MM.1S (cell line): Measurements from ENCODE around the gene C17orf113.
A peak's percentile ranks its signal among the peaks of the same experiment; 100 is the strongest.

Experiments
- DNase-seq: peaks from one replicate; pipeline ENCODE4 v3.0.0-alpha.2; 2015
- H2AFZ ChIP-seq: fragments of 300-600 bp; sonication (generic); 2 replicates; pipeline ENCODE4 v1.6.0; 2016; ENCODE audit warnings: antibody characterized with exemption, low read length
- H3F3A ChIP-seq: fragments of 300-600 bp; sonication (generic); 2 replicates; pipeline ENCODE4 v1.6.1; 2016; ENCODE audit warnings: mild to moderate bottlenecking, antibody characterized with exemption, low read length, moderate library complexity, mixed read lengths; ENCODE audit not compliant: insufficient read depth
- H3K27ac ChIP-seq: fragments of 300-600 bp; sonication (generic); 2 replicates; pipeline ENCODE4 v1.5.1; 2016; ENCODE audit warnings: mild to moderate bottlenecking, low read length
- H3K27me3 ChIP-seq: fragments of 300-600 bp; sonication (generic); replicated peaks from 2 replicates; pipeline ENCODE4 v1.6.0; 2016; ENCODE audit warnings: low read length; ENCODE audit not compliant: insufficient read depth
- H3K36me3 ChIP-seq: fragments of 300-600 bp; sonication (generic); replicated peaks from 2 replicates; pipeline ENCODE4 v1.6.1; 2016; ENCODE audit warnings: mild to moderate bottlenecking, low read length, mixed read lengths; ENCODE audit not compliant: insufficient read depth
- H3K4me1 ChIP-seq: fragments of 300-600 bp; sonication (generic); 2 replicates; pipeline ENCODE4 v1.6.1; 2016; ENCODE audit warnings: low read length, mixed read lengths
- H3K4me2 ChIP-seq: fragments of 300-600 bp; sonication (generic); 2 replicates; pipeline ENCODE4 v1.6.0; 2016; ENCODE audit warnings: low read depth, low read length
- H3K4me3 ChIP-seq: fragments of 300-600 bp; sonication (generic); 2 replicates; pipeline ENCODE4 v1.5.1; 2016; ENCODE audit warnings: low read length, mixed read lengths
- H3K79me2 ChIP-seq: fragments of 300-600 bp; sonication (generic); 2 replicates; pipeline ENCODE4 v1.6.1; 2016; ENCODE audit warnings: mixed run types, low read length, mixed read lengths
- H3K9ac ChIP-seq: fragments of 300-600 bp; sonication (generic); 2 replicates; pipeline ENCODE4 v1.6.1; 2016; ENCODE audit warnings: low read length, mixed read lengths
- H3K9me2 ChIP-seq: fragments of 300-600 bp; sonication (generic); replicated peaks from 2 replicates; pipeline ENCODE4 v1.6.1; 2016; ENCODE audit warnings: mild to moderate bottlenecking, low read length, mixed read lengths; ENCODE audit not compliant: insufficient read depth
- H3K9me3 ChIP-seq: fragments of 300-600 bp; sonication (generic); replicated peaks from 2 replicates; pipeline ENCODE4 v1.6.1; 2016; ENCODE audit warnings: mild to moderate bottlenecking, low read length, mixed read lengths; ENCODE audit not compliant: insufficient read depth
- H4K20me1 ChIP-seq: fragments of 300-600 bp; sonication (generic); 2 replicates; pipeline ENCODE4 v1.6.1; 2016; ENCODE audit warnings: mild to moderate bottlenecking, low read length, moderate library complexity, mixed read lengths; ENCODE audit not compliant: insufficient read depth
- CTCF ChIP-seq: fragments of 300-600 bp; sonication (generic); IDR thresholded peaks from 2 replicates; pipeline ENCODE4 v1.5.1; 2016; ENCODE audit warnings: antibody characterized with exemption, low read length, mixed read lengths
- EZH2 ChIP-seq: fragments of 300-600 bp; sonication (generic); optimal IDR thresholded peaks from 2 replicates; pipeline ENCODE3; 2017; ENCODE audit warnings: low read depth, mild to moderate bottlenecking, antibody characterized with exemption, low read length, mixed read lengths
- EZH2phosphoT487 ChIP-seq: fragments of 300-600 bp; sonication (generic); IDR thresholded peaks from 2 replicates; pipeline ENCODE4 v1.6.1; 2018; ENCODE audit warnings: antibody characterized with exemption, low read length

C17orf113 gene

GRCh38 chr17:41998497-41998896 is 51.9 kb downstream of the C17orf113 start:
- H3K9ac ChIP-seq = no peak overlapping the region
- H4K20me1 ChIP-seq = no peaks in the 10 kb centered on the region

DNA sequence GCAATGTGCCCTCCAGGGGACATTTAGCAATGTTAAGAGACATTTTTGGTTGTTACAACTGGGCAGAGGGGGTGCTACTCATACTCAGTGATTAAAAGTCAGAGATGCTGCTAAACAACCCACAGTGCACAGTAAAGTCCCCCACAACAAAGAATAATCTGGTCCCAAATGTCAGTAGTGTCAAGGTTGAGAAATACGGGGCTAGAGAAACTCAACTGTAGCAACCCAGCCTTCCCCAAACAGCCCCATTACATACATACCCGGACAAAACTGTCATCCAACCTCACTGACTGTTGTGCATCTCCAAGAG is 53.6 kb downstream of the C17orf113 start:
- Histone ChIP-seq H3K9me2 (no peaks in the 10 kb centered on the region), H3K27me3 (no peaks in the 10 kb centered on the region), H3K4me2 (peak overlapping the region; percentile 82), H3K9ac (peak overlapping the region; percentile 29; the same call in 1 of the 2 replicates), H2AFZ (no peak overlapping the region), H3K36me3 (peaks cover 4% of the 10 kb centered on the region; the same call in 1 of the 2 replicates), H3K4me3 (peak overlapping the region; percentile 28), H4K20me1 (no peaks in the 10 kb centered on the region), H3K27ac (peak overlapping the region; percentile 82), H3F3A (peaks cover 40% of the 10 kb centered on the region), H3K9me3 (no peaks in the 10 kb centered on the region), H3K4me1 (peaks cover 57% of the 10 kb centered on the region), H3K79me2 (peaks cover 48% of the 10 kb centered on the region)
- TF ChIP-seq EZH2 = no peak
- no peak for TF ChIP-seq CTCF
- TF ChIP-seq EZH2phosphoT487 = no peak
- DNase-seq = no peak

More at GRCh38 chr17:41998497-41998896, 51.9 kb downstream of the C17orf113 start:
- H3K4me2 ChIP-seq = no peak overlapping the region
- no peaks in the 10 kb centered on the region for H3K27me3 ChIP-seq
- no peaks in the 10 kb centered on the region for H3K9me2 ChIP-seq
- H3F3A ChIP-seq = peaks cover 33% of the 10 kb centered on the region
- H3K4me1 ChIP-seq = peaks cover 64% of the 10 kb centered on the region
- H3K36me3 ChIP-seq = peaks cover 7% of the 10 kb centered on the region; the same call in 1 of the 2 replicates
- peak overlapping the region; percentile 82; the same call in 1 of the 2 replicates for H3K27ac ChIP-seq
- H3K79me2 ChIP-seq = peaks cover 62% of the 10 kb centered on the region
- DNase-seq = no peak
- H3K9me3 ChIP-seq = no peaks in the 10 kb centered on the region
- no peak overlapping the region for H2AFZ ChIP-seq
- H3K4me3 ChIP-seq = no peak overlapping the region
- no peak for TF ChIP-seq EZH2
- no peak for TF ChIP-seq EZH2phosphoT487
- no peak for TF ChIP-seq CTCF

- no peak for TF ChIP-seq EZH2
- no peak for TF ChIP-seq EZH2phosphoT487
- TF ChIP-seq CTCF = no peak
- peaks cover 38% of the 10 kb centered on the region for H3F3A ChIP-seq
- peaks cover 31% of the 10 kb centered on the region for H3K79me2 ChIP-seq
- no peak for DNase-seq
- no peaks in the 10 kb centered on the region for H3K9me2 ChIP-seq
- no peak overlapping the region for H2AFZ ChIP-seq
- peak overlapping the region; percentile 62; the same call in 1 of the 2 replicates for H3K27ac ChIP-seq
- no peaks in the 10 kb centered on the region for H3K9me3 ChIP-seq
- peak overlapping the region; percentile 14; the same call in 1 of the 2 replicates for H3K4me2 ChIP-seq
- no peaks in the 10 kb centered on the region for H3K27me3 ChIP-seq
- peaks cover 10% of the 10 kb centered on the region; the same call in 1 of the 2 replicates for H3K36me3 ChIP-seq
- peaks cover 55% of the 10 kb centered on the region for H3K4me1 ChIP-seq
- no peak overlapping the region for H3K9ac ChIP-seq
- H4K20me1 ChIP-seq = no peaks in the 10 kb centered on the region
- no peak overlapping the region for H3K4me3 ChIP-seq
These were observed 57.8 kb downstream of the C17orf113 start for GRCh38 chr17:41992576-41992975.
